Stimulated activated memory B cell treated with anti-CD40 and anti-IgM and Interleukin-4, amounts not matched to agents 10 μg/mL and 1 μg/mL and 100 μg/mL, for 72 hours (primary cell): ENCODE results near the gene CIC.
A peak's percentile ranks its signal among the peaks of the same experiment; 100 is the strongest.
"Not testable (repeated sequence)": the region's sequence is repeated elsewhere in the genome, so short reads cannot be mapped to it uniquely, and the experiment has no call there.

Experiments used
- ATAC-seq: fragments of 150-1000 bp; cut with Tn5 transposase; 2 replicates; pipeline ENCODE4 v1.10.0; 2021
- H3K27ac Mint-ChIP-seq: one replicate; pipeline ENCODE4 v1.8.0; 2022; ENCODE audit warnings: mild to moderate bottlenecking, mixed read lengths
- H3K27me3 Mint-ChIP-seq: one replicate; pipeline ENCODE4 v1.8.0; 2022; ENCODE audit warnings: mixed read lengths
- H3K36me3 Mint-ChIP-seq: one replicate; pipeline ENCODE4 v1.8.0; 2022; ENCODE audit warnings: mixed read lengths
- H3K4me1 Mint-ChIP-seq: one replicate; pipeline ENCODE4 v1.8.0; 2022; ENCODE audit warnings: mixed read lengths
- H3K4me3 Mint-ChIP-seq: one replicate; pipeline ENCODE4 v1.8.0; 2022; ENCODE audit warnings: mild to moderate bottlenecking, moderate library complexity, mixed read lengths
- H3K9me3 Mint-ChIP-seq: one replicate; pipeline ENCODE4 v1.8.0; 2022; ENCODE audit warnings: mixed read lengths

The CIC gene

DNA sequence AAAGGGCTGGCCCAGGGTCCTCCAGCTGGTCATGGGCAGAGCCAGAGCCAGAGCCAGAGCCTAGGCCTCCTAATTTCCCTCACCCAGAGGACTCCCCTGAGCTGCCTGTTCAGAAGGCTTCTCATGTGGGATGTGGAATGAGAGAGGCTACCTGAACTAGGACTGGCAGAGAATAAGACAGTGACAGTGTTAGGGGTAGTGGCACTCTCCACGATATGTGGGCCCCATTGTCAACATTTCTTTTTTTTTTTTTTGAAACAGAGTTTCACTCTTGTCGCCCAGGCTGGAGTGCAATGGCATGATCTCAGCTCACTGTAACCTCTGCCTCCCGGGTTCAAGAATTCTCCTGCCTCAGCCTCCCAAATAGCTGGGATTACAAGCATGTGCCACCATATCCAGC, 62.3 kb downstream of the CIC start:
- H3K9me3 Mint-ChIP-seq, H3K27me3 Mint-ChIP-seq, H3K36me3 Mint-ChIP-seq, H3K27ac Mint-ChIP-seq, ATAC-seq, H3K4me3 Mint-ChIP-seq: not testable (repeated sequence)
- peaks cover 36% of the 10 kb centered on the region for H3K4me1 Mint-ChIP-seq

DNA sequence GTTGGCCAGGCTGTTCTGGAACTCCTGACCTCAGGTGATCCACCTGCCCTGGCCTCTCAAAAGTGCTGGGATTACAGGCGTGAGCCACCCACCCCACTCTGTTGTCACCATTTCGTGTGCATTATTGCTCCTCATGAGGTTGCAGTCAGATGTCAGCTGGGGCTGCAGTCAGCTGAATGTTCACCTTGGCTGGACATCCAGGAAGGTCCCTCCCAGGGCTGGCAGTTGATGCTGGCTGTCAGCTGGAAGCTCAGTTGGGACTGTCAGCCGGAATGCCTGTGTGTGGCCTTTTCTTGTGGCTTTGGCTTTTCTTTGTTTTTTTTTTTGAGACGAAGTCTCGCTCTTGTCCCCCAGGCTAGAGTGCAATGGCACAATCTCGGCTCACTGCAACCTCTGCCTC, 63.0 kb downstream of the CIC start:
- Mint-ChIP-seq H3K36me3 (no peaks in the 10 kb centered on the region), H3K9me3 (no peaks in the 10 kb centered on the region), H3K27ac (no peak overlapping the region), H3K4me1 (peaks cover 31% of the 10 kb centered on the region), H3K27me3 (no peaks in the 10 kb centered on the region), H3K4me3 (no peak overlapping the region)
- ATAC-seq = no peak

DNA sequence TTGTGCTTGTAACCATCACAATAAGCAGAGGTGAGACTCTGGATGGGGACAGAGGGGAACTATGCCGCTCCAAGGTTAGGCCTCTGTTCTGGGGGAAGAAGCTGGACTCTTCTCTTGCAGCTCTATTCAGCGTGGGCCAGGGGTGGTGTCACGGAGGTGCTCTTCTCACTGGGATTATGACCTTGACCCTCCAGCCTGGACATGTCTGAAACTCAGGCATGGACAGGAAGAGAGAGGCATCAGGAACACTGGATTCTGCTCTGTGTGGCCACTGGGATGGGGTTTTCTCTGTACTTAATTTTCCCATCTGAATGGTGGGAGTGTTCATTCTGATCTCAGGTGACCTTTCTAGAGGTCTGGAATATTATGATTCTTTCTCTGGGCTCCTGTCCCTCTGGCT, 64.0 kb downstream of the CIC start:
- no peak for ATAC-seq
- Mint-ChIP-seq H3K36me3 (no peaks in the 10 kb centered on the region), H3K27me3 (no peaks in the 10 kb centered on the region), H3K9me3 (no peaks in the 10 kb centered on the region), H3K27ac (no peak overlapping the region), H3K4me3 (no peak overlapping the region), H3K4me1 (peaks cover 21% of the 10 kb centered on the region)

DNA sequence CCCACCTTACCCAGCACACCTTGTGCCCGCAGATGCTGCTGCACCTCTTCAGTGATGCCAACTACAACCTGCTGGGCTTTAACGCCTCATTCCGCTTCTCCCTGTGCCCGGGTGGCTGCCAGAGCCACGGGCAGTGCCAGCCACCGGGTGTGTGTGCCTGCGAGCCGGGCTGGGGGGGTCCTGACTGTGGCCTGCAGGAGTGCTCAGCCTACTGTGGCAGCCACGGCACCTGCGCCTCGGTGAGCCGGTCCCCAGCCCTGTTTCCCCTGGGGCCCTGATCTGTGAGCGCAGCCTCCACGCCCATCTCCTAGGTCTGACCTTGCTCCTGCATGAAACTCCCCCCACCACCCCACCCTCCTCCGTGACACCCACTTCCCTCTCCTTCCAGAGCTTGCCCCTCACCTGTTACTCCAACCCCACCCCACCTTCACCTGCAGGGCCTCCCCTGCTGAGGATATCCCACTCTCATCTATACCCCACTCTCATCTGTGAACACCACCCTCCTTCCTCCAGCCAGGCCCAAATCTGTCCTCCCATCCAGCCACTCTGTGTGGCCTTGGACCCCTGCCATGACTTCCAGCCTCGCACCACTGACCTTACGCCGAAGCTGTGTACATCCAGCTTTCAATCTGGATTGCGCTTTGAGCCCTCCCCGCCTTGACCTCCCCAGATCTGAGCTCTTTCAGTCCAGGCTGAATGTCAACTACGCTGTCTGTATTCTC, 65.1 kb downstream of the CIC start:
- peak; percentile 51 for ATAC-seq
- Mint-ChIP-seq H3K4me1 (peaks cover 10% of the 10 kb centered on the region), H3K4me3 (no peak overlapping the region), H3K27me3 (no peaks in the 10 kb centered on the region), H3K36me3 (peaks cover 5% of the 10 kb centered on the region), H3K9me3 (no peaks in the 10 kb centered on the region), H3K27ac (no peak overlapping the region)

DNA sequence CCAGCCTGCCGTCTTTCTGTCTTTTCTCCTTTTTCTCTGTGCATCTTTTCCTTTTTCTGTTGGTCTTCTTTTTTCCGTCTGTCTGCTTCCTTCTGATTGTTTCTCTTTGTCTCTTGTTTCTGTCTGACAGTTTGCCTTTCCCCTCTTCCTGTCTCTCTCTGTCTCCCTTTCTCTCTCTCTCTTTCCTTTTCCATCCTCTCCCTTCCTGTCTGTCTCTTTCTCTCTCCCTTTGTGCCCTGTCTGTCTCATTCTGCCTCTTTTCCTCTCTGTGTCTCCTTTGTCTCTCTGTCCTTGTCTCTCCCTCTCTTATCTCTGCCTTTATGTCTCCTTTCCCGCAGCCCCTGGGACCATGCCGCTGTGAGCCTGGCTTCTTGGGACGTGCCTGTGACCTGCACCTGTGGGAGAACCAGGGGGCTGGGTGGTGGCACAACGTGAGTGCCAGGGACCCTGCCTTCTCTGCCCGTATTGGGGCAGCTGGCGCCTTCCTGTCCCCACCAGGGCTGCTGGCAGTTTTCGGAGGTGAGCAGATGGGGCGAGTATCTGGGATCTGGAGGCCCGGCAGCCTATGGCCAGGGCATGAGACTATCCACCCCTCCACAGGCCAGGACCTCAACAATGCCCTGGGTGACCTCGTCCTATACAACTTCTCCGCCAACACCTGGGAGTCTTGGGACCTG, 65.8 kb downstream of the CIC start:
- no peak for ATAC-seq
- no peaks in the 10 kb centered on the region for H3K9me3 Mint-ChIP-seq
- H3K4me1 Mint-ChIP-seq = peaks cover 7% of the 10 kb centered on the region
- peaks cover 5% of the 10 kb centered on the region for H3K36me3 Mint-ChIP-seq
- H3K27me3 Mint-ChIP-seq = no peaks in the 10 kb centered on the region
- H3K4me3 Mint-ChIP-seq = no peak overlapping the region
- no peak overlapping the region for H3K27ac Mint-ChIP-seq

DNA sequence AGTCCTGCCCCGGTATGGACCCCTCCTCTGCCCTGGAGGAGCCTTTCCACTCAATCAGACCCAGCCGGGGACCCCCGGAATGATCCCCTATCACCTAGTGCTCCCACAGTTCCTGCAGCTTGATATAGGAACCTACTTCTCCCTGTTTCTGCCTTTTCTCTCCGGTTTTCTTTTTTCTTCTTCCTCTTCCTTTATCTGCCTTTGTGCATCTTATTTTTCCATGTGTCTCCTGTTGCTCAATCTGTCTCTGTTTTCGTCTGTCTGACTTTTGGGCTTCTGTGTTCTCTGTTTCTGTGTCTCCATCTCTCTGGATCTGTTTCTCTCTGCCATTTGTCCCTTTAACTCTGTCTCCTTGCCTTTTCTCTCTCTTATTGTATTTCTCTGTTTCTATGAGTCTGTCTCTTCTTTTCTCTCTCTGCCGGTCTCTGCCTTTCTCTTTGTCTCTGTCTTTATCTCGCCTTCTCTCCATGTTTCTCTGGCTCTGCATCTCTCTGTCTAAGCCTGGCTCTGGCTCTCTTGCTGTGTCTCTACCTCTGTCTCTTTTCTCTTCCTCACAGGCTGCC, 66.4 kb downstream of the CIC start:
- Mint-ChIP-seq H3K4me1 (peaks cover 3% of the 10 kb centered on the region), H3K4me3 (no peak overlapping the region), H3K9me3 (no peaks in the 10 kb centered on the region), H3K36me3 (peaks cover 5% of the 10 kb centered on the region), H3K27ac (no peak overlapping the region), H3K27me3 (no peaks in the 10 kb centered on the region)
- no peak for ATAC-seq

DNA sequence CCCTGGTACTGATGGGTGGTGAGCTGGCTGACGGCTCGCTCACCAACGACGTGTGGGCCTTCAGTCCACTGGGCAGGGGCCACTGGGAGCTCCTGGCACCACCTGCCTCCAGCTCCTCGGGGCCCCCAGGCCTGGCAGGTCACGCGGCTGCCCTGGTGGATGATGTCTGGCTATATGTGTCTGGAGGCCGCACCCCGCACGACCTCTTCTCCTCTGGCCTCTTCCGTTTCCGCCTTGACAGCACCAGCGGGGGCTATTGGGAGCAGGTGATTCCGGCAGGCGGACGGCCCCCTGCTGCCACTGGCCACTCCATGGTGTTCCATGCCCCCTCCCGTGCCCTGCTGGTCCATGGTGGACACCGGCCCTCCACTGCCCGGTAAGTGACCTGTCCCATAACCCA, 66.9 kb downstream of the CIC start:
- Mint-ChIP-seq H3K4me1 (no peaks in the 10 kb centered on the region), H3K27me3 (no peaks in the 10 kb centered on the region), H3K36me3 (peaks cover 5% of the 10 kb centered on the region), H3K9me3 (no peaks in the 10 kb centered on the region), H3K4me3 (no peak overlapping the region), H3K27ac (no peak overlapping the region)
- no peak for ATAC-seq

DNA sequence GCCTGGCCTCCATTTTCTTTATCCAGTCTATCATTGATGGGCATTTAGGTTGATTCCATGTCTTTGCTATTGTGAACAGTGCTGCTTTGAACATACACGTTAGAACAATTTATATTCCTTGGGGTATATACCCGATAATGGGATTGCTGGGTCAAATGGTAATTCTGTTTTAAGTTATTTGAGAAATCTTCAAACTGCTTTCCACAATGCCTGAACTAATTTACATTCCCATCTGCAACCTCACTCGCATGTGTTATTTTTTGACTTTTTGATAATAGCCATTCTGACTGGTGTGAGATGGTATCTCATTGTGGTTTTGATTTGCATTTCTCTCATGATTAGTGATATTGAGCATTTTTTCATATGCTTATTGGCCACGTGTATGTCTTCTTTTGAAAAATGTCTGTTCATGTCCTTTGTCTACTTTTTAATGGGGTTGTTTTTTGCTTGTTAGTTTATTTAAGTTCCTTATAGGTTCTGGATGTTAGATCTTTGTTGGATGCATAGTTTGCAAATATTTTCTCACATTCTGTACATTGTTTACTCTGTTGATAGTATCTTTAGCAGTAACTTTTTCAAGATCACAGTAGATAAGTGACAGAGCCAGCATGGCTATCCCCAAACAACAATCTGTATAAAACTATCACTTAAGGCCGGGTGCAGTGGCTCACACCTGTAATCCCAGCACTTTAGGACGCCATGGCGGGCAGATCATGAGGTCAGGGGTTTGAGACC, 70.2 kb downstream of the CIC start:
- H3K27ac Mint-ChIP-seq, H3K4me1 Mint-ChIP-seq, H3K4me3 Mint-ChIP-seq, H3K27me3 Mint-ChIP-seq, H3K9me3 Mint-ChIP-seq, ATAC-seq: not testable (repeated sequence)
- H3K36me3 Mint-ChIP-seq = peaks cover 16% of the 10 kb centered on the region

DNA sequence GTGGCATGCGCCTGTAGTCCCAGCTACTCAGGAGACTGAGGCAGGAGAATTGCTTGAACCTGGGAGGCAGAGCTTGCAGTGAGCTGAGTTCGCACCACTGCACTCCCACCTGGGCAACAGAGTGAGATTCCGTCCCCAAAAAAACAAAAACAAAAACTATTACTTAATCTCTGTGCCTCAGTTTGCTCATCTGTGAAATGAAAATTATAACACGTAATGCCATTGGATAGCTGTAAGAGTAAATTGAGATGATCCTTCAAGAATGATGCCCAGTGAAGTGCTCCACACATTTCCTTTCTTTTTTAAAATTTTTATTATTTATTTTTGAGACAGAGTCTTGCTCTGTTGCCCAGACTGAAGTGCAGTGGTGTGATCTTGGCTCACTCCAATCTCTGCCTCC, 70.9 kb downstream of the CIC start:
- not testable (repeated sequence) for H3K27ac Mint-ChIP-seq, H3K9me3 Mint-ChIP-seq, ATAC-seq, H3K4me3 Mint-ChIP-seq, H3K4me1 Mint-ChIP-seq, H3K27me3 Mint-ChIP-seq
- peaks cover 22% of the 10 kb centered on the region for H3K36me3 Mint-ChIP-seq

DNA sequence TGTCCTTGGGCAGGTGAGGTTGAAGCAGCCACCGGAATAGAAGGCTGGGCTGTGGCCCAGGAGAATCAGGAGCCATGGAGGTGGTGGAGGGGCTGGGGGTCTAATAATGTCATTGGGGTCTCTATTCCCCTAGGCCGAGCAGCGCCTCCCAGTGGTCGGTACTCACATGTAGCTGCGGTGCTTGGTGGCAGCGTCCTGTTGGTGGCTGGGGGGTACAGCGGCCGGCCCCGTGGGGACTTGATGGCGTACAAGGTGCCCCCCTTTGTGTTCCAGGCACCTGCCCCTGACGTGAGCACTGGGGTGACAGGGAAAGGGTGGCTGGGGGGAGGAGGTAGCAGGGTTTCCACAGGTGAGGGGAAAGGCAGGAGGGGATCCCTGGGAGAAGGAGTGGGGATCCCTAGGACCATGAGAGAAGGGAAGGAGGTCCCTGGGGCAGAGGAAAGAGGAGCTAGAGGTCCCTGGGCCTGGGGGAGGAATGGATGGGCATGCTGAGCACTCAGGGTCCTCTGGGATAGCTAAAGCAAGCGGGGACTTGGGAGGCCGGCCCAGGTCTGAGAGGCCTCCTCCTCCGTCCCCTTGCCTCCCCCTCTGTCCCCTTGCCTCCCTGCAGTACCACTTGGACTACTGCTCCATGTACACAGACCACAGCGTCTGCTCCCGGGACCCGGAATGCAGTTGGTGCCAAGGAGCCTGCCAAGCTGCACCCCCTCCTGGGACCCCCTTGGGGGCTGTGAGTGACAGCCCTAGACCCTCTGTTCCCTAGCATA, 74.5 kb downstream of the CIC start:
- H3K4me3 Mint-ChIP-seq = no peak overlapping the region
- peak overlapping the region; percentile 4 for H3K27ac Mint-ChIP-seq
- H3K36me3 Mint-ChIP-seq = peaks cover 39% of the 10 kb centered on the region

DNA sequence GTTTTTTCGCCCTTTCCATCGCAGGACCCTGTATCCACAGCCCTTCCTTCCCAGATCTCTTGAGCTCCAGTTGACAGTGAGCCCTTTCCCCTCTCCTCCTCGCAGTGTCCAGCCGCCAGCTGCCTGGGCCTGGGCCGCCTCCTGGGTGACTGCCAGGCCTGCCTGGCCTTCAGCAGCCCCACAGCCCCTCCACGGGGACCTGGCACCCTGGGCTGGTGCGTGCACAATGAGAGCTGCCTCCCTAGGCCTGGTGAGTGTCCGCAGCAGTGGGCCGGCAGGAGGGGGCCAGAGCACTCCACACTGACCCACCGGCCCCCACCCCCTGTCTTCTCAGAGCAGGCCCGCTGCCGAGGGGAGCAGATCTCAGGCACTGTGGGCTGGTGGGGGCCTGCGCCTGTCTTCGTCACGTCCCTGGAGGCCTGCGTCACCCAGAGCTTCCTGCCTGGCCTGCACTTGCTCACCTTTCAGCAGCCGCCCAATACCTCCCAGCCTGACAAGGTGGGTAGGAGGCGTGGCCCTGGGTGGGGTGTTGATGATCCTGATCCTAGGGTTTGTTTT, 75.4 kb downstream of the CIC start:
- no peak for ATAC-seq
- no peaks in the 10 kb centered on the region for H3K4me1 Mint-ChIP-seq

More for the DNA sequence above, 74.5 kb downstream of the CIC start:
- Mint-ChIP-seq H3K4me1 (no peaks in the 10 kb centered on the region), H3K9me3 (no peaks in the 10 kb centered on the region), H3K27me3 (no peaks in the 10 kb centered on the region)
- ATAC-seq = no peak

More for the DNA sequence above, 75.4 kb downstream of the CIC start:
- no peaks in the 10 kb centered on the region for H3K9me3 Mint-ChIP-seq
- H3K36me3 Mint-ChIP-seq = peaks cover 40% of the 10 kb centered on the region
- H3K4me3 Mint-ChIP-seq = no peak overlapping the region
- no peak overlapping the region for H3K27ac Mint-ChIP-seq
- H3K27me3 Mint-ChIP-seq = no peaks in the 10 kb centered on the region
